GM12874 (cell line): ENCODE results near the gene RAG2.

Source experiments
- CTCF ChIP-seq: IDR thresholded peaks from 2 replicates; pipeline ENCODE4 v1.5.1; 2011; ENCODE audit warnings: low read depth, mild to moderate bottlenecking, control low read depth, low read length, moderate library complexity; ENCODE audit not compliant: insufficient read depth

RAG2 gene

GRCh38 chr11:36598051-36598450, at the start of gene RAG2:
Gene RAG2 (minus strand): TSS chr11:36598236. CDS start chr11:36594168, 4,068 bp downstream.
- no peak for TF ChIP-seq CTCF

DNA sequence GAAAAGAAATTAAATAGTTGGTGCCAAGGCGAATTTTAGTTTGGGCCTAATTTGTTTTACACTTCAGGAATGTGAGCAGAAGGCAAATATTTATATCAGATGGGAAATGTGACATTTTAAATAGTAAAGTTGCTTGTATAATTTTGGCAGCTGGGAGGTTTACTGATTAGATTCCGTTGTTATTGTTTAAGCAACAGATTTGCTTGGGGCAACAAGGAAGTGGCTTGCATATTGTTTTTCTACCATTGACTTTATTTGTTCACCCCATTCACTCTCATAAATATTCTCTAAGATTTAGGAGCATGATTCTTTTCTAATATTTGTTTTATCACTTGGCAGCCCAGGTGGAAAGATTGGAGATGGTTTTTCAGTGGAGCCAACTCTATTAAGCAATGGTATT, 40.5 kb upstream of the RAG2 start:
- TF ChIP-seq CTCF: no peak

- no peak for TF ChIP-seq CTCF
These were observed 37.2 kb upstream of the RAG2 start for GRCh38 chr11:36635066-36635862.

DNA sequence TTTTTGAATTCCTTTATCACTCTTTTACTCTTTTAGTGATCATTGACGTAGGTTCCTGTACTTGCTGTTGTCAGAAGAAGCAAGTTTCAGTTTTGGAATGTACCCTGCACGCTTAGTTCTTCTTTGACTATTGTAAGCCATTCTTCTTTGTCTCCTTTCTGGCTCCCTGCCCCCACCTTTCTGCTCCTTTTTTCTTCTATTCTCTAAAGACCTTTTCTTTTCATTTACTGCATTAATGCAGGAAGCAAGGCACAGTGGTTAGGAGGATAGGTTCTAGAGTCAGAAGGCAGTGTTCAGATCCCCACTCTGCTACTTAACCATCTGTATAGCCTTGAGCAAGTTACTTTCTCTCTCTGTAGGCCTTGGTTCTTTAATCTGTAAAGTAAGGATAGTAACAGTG, 33.7 kb upstream of the RAG2 start:
- no peak for TF ChIP-seq CTCF

DNA sequence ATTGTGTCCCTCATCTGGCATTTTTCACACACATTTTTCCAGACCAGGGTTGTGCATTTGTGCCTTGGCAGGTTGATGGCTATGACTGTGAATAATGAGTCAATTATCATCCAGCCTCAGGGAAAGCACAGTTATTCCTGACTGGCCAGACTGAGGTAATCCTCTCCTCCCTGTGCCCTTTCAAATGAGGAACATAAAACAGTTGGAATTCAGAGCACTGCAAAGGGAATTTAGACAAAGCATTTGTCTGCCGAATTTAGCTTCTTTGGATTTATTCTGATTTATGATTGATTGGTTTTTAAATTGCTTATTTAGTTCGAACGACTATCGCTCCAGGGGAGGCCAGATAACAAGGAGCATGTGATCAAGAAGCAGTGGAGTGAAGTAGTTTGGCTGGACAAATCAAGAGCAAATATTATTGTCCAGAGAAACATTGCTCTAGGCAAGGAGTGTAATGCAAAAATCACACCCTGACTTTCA, 30.8 kb upstream of the RAG2 start:
- no peak for TF ChIP-seq CTCF

DNA sequence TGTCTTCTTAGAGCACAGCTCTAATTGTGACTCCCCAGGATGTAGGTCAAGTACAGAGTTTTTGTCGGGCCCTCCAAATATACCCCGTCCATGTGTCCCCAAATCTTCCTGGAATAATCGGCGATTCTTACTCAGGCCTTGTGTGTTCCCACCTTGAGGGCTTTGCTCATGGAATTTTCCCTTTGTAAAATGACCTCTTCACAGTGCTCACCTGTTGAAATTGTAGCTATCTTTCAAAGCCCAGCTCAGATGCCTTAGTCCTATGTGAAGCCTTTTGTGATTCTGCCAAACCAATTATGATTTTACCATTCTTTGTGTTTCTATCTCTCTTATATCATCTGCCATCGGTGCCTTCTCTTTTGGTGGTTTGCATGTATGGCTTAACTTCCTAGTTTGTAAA, 30.1 kb upstream of the RAG2 start:
- TF ChIP-seq CTCF: no peak

DNA sequence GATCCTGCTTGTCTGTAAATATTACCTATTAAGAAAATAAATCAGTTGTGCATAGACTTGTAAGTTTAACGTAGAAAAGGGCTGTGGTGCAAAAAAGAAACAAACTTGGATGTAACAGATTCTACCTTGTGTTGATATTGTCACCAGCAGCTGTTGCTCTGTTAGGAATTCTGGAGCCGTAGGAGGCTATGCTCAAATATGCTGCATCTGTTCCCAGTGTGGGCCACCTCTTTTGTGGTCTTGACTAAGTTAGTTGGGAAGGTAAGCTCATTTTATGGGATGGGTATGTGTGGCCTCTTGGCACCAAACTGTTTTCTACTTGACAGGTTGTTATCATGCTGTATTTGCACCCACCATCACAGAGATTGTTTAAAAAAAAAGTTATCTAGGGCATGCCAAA, 29.4 kb upstream of the RAG2 start:
- no peak for TF ChIP-seq CTCF

- TF ChIP-seq CTCF: no peak
These were observed 29.0 kb upstream of the RAG2 start for GRCh38 chr11:36627006-36627405.
